Neural crest cell (in vitro differentiated cells): ENCODE measurements around the gene NSG2. TPM values are rescaled to one million over a fixed set of nuclear protein-coding genes. Genes with fewer than 3 reads are reported as not detected.

ENCODE experiments used
- DNase-seq: peaks from one replicate; pipeline ENCODE4 v3.0.0; 2021; ENCODE audit warnings: low read depth, mixed read lengths, low spot score
- H3K27ac Mint-ChIP-seq: one replicate; pipeline ENCODE4 v1.8.0; 2021; ENCODE audit warnings: mild to moderate bottlenecking, mixed read lengths; ENCODE audit not compliant: unreplicated experiment
- H3K27me3 Mint-ChIP-seq: 2 replicates; pipeline ENCODE4 v1.8.0; 2021; ENCODE audit warnings: low read depth, mild to moderate bottlenecking, mixed read lengths
- H3K36me3 Mint-ChIP-seq: 2 replicates; pipeline ENCODE4 v1.8.0; 2021; ENCODE audit warnings: low read depth, mild to moderate bottlenecking, mixed read lengths
- H3K4me1 Mint-ChIP-seq: 2 replicates; pipeline ENCODE4 v1.8.0; 2021; ENCODE audit warnings: mixed read lengths
- H3K4me3 Mint-ChIP-seq: one replicate; pipeline ENCODE4 v1.8.0; 2021; ENCODE audit warnings: mild to moderate bottlenecking, mixed read lengths
- H3K9me3 Mint-ChIP-seq: 2 replicates; pipeline ENCODE4 v1.8.0; 2021; ENCODE audit warnings: mixed read lengths
- CTCF ChIP-seq: fragments of 200-600 bp; sonication (generic); conservative IDR thresholded peaks from 2 replicates; pipeline ENCODE4 v1.5.0; 2021; ENCODE audit warnings: antibody characterized with exemption, mild to moderate bottlenecking
- long read RNA-seq: library from polyadenylated mRNA; unstranded; transcript quantifications from one replicate; pipeline ENCODE4 v2.0.0, GENCODE V29; 2020
- total RNA-seq: library from RNA; stranded (reverse); gene quantifications from 2 replicates; pipeline ENCODE4 v1.2.1, GENCODE V29; 2021

The NSG2 gene
- total RNA-seq, result 3.1 and 4.0 TPM in 2 replicates
- long read RNA-seq, partial matches to known transcripts, result 0 of 10 reads
- long read RNA-seq, other reads (novel, unspliced or antisense), result 10 of 10 reads

- DNase-seq, result peak; percentile 83
- Mint-ChIP-seq H3K4me3 (peak within 1 kb of the TSS; percentile 38), H3K9me3 (no peaks in the 10 kb centered on the region), H3K4me1 (no peaks in the 10 kb centered on the region), H3K36me3 (no peaks in the 10 kb centered on the region), H3K27ac (no peak within 1 kb of the TSS), H3K27me3 (peaks cover 52% of the 10 kb centered on the region)
- peak; percentile 92 for TF ChIP-seq CTCF
Observed at GRCh38 chr5:174045470-174046025, at the start of gene NSG2. TSS of gene NSG2 (plus strand) at chr5:174045706. CDS start at chr5:174046756, 1,050 bp downstream.

- Mint-ChIP-seq H3K27ac (peak overlapping the region; percentile 5), H3K27me3 (peaks cover 28% of the 10 kb centered on the region), H3K9me3 (no peaks in the 10 kb centered on the region), H3K36me3 (no peaks in the 10 kb centered on the region), H3K4me1 (no peaks in the 10 kb centered on the region), H3K4me3 (no peak overlapping the region)
- DNase-seq, result no peak
- no peak for TF ChIP-seq CTCF
Observed at GRCh38 chr5:173997331-173997730, 48.2 kb upstream of the NSG2 start.

- Mint-ChIP-seq H3K4me1 (no peaks in the 10 kb centered on the region), H3K27ac (no peak overlapping the region), H3K9me3 (no peaks in the 10 kb centered on the region), H3K36me3 (no peaks in the 10 kb centered on the region), H3K27me3 (peaks cover 33% of the 10 kb centered on the region), H3K4me3 (no peak overlapping the region)
- DNase-seq, result no peak
- TF ChIP-seq CTCF, result no peak
Observed at GRCh38 chr5:173998531-173998930, 47.0 kb upstream of the NSG2 start.

- Mint-ChIP-seq H3K27me3 (peaks cover 38% of the 10 kb centered on the region), H3K4me3 (no peak overlapping the region), H3K27ac (no peak overlapping the region), H3K4me1 (no peaks in the 10 kb centered on the region), H3K9me3 (no peaks in the 10 kb centered on the region), H3K36me3 (no peaks in the 10 kb centered on the region)
- no peak for DNase-seq
- TF ChIP-seq CTCF, result no peak
Observed at GRCh38 chr5:174000076-174000475, 45.4 kb upstream of the NSG2 start.

- H3K27ac Mint-ChIP-seq, result no peak overlapping the region
Observed at GRCh38 chr5:174003795-174004194, 41.7 kb upstream of the NSG2 start.

More at GRCh38 chr5:174003795-174004194, 41.7 kb upstream of the NSG2 start:
- Mint-ChIP-seq H3K9me3 (no peaks in the 10 kb centered on the region), H3K4me1 (no peaks in the 10 kb centered on the region), H3K36me3 (no peaks in the 10 kb centered on the region), H3K27me3 (peaks cover 16% of the 10 kb centered on the region), H3K4me3 (no peak overlapping the region)
- DNase-seq, result no peak
- no peak for TF ChIP-seq CTCF
